Raji (cell line): ENCODE results near the gene TCF12.

Experiments
- POLR2A ChIP-seq: IDR thresholded peaks from 2 replicates; pipeline ENCODE4 v1.6.1; 2011; ENCODE audit warnings: low read depth, low read length, control low read depth; ENCODE audit not compliant: insufficient read depth

TCF12 gene

DNA sequence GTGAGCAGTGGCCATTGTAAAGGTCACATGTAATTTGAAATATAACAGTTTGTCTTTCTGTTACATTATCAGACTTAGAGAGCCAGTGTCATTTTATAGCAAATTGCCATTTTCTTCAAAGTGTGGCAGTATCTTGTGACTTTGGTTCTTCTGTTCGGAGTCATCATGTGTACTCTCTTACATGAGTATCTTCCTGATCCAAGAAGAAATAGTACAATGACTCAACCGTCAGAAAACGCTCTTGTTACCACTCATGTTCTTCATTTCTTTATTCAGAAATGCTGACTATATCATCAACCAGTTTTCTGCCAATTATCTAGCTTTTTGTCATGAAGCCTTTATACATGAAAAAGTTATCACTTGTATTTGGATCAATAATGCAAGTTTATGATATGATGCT, 364.2 kb downstream of the TCF12 start:
- no peak for TF ChIP-seq POLR2A

DNA sequence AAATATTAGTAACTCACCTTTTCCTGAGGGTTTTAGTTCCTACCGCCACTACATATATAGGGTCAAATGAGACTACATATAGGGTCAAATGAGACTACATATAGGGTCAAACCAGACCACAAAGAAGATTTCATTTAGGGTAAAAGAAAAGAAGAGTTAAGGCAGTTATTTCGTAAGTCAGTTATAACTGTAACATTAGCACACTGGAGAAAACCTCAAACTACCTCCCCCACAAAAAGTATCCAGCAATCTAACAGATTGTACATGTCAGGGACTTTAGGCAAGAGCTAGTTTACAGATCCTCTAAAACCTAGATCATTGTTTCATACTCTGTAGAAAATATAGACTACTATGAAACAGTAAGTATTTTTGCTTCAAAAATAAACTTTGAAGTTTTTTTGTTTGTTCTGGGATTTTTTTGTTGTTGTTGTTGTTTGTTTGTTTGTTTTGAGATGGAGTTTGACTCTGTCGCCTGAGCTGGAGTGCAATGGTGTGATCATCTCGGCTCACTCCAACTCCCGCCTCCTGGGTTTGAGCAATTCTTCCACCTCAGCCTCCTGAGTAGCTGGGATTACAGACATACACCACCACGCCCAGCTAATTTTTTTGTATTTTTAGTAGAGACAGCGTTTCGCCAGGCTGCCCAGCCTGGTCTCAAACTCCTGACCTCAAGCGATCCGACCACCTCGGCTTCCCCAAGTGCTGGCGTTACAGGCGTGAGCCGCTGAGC, 365.5 kb downstream of the TCF12 start:
- no peak for TF ChIP-seq POLR2A

DNA sequence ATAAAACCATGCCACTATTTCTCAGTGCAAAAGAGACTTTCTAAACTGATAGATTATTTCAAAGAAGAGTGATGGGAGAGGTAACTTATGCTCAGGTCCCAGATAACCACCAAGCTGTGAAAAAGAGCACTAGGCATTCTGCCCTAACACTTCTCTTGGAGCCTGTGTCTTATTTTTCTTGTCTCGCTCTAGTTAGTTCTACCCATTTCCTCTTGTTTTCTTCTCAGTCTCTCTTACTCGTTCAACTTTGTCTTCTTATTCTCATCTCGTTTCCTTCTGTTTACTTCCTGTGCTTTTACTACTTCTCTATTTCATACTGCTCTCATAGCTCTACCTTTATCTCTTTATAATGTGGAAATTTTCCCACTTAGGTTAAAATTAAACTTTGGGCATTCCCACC, 366.1 kb downstream of the TCF12 start:
- no peak for TF ChIP-seq POLR2A

DNA sequence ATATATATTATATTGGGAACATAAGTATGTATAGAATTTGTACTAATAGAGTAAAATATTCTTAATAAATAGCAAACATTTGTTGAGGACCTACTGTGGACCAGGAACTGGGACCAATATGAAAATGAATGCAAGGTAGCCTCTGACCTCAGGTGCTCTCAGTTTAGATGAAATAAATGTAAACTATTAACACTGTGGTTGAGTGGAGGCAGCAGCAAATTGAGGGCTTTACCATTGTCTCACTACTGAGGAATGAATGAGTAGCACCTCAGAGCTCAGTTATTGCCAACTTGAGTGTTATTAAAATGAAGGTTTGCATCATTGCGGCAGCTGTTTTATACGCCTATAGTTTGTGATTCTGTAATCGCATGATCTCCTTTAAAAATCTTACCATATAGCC, 366.9 kb downstream of the TCF12 start:
- TF ChIP-seq POLR2A = no peak

DNA sequence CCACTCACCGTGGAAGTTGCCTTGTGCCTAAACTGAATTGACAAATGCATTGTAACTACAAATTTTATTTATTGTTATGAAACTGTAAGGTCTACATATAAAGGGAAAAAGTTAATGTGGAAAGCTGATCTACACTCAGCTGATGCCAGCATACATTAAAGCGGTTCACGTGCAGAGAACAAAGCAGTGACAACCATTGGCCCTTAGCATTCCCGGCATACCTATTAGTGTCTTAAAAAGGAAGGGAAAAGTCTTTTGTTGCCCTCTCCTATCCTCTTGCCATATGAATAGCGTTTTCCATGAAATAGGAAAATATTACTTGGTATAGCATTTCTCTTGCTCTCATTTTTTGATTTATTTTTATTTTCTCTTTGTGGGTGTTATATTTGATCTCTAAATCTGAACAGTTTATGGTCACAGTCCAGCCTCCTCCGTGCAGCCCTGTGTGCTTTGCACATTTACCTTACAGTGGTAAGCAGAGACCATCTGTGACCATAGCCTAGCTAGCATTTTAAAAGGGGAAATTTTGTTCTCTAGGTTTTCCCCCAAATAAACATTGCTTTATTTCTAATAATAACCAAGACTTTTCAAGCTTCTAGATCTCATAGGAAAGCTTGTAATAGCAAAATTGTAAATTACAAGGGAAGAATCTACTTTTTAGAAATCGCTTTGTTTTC, 368.1 kb downstream of the TCF12 start:
- TF ChIP-seq POLR2A = no peak

DNA sequence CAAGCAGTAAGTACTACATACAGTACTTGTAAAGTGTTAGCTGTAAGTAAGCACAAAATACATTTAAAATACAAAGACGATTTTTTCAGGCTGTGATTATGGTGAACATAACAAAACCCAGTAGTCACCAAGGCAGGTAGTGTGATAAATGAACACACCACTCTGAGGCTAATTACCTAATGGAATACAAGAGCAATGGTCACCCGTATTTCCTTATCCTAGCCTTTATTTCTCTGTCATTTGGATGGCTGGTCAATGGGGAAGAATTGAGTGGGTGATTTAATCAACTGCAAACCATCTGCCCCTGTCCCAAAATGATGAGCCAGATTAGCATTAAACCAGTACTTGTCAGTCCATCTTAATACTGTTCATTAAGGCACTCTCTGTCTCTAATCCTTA, 368.7 kb downstream of the TCF12 start:
- no peak for TF ChIP-seq POLR2A

DNA sequence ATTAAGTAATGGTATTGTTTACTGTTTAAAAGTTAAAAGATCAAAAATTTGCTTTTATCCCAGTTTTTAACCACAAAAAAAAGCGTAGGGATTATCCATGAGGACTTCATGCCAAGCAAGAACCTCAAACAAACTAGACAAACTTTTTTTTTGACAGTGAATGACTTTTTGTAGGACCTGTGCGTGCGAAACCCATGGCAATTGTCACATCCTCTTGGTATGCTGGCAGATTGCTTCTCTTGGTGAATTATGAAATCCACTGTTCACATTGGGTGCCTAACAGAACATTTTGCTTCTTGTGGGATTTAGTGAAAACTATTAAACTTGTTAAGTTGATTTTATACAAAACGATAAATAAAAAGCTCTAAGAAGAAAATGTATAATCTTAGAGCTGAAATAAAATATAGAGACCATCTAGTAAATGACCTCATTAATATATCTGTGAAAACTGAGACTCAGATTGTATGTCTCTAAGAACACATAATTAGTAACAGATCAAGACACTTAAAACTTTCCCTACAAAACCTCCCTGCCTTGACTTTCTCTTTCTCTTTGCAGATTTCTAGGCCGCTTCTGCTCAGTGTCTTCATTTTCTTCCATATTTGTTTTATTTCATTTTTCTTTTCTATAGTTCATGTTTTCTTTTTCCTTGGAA, 370.6 kb downstream of the TCF12 start:
- TF ChIP-seq POLR2A = no peak

DNA sequence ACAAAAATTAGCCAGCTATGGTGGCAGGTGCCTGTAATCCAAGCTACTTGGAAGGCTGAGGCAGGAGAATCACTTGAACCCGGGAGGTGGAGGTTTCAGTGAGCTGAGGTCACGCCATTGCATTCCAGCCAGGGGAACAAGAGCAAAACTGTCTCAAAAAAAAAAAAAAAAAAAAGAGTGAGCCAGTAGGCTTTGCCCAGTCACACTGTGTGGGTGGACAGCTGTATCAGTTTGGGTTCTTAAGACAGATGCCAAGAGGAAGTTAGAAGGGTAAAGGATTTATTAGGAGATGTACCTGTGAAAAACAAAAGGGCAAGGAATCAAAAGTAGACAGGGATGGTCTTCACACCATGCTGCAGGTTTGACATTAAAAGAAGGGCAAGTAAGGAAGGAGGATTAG, 371.7 kb downstream of the TCF12 start:
- TF ChIP-seq POLR2A = no peak

DNA sequence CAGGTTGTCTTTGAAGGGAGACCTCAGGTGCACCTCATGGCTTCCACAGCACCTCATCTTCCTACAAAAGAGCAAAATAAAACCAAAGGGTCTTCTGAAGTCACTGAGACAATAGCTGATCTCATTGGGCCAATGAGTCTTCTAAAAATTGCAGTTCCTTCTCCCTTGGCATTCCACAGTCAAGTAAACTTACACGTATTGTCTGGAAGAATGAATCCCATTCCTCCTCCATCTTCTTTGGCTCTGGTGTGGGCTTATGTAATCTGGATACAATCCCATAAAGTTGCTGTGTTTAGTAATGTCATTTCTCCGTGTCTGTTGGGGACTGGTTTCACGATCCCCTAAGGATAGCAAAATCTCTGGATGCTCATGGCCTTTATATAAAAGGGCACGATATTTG, 372.4 kb downstream of the TCF12 start:
- TF ChIP-seq POLR2A = no peak

DNA sequence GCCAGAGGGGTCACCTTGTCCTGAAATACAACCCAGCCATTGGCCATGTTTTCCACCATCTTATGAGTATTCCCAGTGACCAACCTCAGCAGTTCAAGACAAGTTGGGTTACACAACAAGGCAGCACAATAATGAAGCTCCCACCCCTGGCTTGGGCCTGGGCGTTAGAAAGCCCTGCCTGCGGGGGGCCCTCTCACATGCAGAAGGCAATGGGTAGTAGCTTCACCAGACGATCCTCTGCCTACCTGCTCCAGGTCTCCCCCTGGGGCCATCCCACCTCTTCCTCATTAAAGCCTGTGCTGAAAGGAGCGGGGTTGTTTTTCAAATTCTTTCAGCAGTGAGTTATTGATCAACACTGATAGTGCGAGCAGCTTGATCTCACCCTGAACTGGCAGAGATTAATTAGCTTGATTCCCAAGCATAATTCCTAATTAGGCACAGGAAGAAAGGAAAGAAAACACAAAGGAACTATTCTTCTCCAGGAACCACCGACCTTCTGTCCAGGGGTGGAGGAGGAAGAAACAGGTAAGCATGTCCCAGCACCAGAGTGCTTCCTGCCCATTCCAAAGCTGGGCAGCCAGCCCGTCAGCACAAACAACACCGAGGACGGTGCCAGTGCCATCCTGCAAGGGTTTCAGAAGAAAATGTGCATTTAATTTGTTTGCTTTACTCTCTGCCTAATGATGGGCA, 378.2 kb downstream of the TCF12 start:
- no peak for TF ChIP-seq POLR2A

DNA sequence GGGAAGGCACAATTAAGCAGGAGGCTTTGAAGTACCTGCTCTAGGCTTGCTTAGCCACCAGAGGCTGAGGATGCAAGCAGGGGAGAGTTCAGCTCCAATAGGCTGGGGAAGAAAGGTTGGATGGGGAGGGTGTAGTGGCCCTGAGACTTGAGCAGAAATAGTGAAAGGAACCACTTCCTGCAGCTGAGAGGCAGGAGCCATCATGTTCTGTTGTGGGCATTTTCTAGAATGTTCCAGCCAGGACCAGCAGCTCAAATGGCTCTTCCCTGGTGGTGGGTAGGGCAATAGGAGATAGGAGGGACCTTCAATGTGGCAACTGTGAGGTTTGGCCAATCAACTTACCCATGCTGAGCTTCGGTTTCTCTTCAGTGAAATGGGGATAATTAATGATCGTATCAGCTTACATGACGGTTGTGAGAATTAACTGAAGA, 378.7 kb downstream of the TCF12 start:
- TF ChIP-seq POLR2A = no peak

DNA sequence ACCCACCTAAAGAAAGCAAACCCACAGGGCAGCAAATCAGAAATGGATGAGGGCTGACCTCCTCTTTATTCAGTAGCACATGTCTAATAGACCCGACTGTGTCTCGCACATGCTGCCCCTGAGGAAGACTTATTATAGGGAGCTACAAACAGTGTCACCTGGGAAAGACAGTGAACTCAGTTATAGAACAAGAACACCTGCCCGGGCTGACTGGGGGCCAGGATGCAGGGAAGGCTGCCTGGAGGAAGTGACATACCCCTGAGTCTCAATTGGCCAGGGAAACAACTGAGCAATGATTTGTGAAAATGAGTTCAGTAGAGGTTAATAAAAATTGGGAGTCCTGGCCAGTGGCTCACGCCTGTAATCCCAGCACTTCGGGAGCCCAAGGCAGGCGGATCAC, 379.2 kb downstream of the TCF12 start:
- no peak for TF ChIP-seq POLR2A

DNA sequence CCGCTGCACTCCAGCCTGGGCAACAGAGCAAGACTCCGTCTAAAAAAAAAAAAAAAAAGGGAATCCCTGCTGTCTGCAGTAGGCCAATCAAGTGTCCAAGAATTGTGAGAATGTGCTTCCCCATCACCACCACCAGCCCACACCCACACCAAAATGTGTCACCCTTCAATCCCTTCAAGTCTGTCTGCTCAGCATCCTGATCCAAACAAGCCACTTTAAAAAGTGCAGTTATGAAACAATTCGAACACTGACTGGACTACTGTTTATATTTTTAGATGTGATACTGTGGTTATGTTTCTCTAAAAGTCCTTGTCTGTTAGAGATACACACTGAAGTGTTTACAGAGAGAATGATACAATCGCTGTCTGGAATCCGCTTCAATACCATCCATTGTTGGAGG, 379.8 kb downstream of the TCF12 start:
- no peak for TF ChIP-seq POLR2A

DNA sequence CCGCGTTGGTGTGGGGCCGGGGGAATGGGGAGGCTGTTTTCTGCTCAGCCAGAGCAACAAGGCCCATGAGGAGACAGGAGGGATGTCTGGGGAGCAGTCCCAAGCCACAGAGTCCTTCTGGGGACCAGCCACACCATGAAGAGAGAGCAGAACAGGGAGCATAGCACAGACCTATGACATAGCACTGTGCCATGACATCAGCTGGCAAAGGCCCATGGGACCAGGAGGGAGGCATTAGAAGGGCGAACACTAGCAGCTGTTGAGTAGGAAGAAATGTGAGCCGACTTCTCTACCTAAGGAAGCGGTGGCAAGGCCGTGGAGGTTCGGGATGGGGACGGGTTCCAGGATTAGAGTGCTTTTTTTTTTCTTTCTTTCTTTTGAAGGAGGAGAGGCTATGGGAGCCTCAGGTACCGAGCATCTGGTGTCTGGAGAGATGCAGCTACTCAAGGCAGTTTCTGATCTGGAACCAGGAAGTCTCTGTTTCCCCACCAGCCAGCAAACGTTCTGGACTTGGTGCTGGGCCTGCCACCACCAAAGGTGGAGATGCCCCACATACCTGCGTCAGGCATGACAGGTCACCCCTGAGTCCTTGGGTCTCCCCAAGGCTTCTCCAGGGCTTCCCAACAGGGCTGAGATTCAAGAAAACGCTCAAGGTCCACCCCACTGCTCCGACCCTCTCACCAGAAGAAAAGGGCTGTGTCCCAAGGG, 380.6 kb downstream of the TCF12 start:
- TF ChIP-seq POLR2A = no peak

DNA sequence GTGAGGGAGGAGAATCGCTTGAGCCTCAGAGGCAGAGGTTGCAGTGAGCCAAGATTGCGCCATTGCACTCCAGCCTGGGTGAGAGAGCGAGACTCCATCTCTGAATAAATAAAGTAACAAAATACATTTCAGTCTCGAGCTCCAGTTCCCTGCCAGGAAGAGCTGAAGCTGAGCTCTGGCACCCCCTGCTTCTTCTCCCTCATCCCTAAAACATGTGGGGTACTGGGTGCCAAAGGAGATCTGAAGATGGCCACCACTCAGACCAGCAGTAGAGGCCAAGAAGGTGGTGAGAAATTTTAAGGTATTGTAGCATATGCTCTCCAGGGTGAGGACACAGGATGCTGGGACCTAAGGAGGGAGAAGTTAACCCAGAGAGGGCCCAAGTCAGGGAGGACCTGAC, 382.9 kb downstream of the TCF12 start:
- no peak for TF ChIP-seq POLR2A
